Esophagus squamous epithelium (tissue), 5 donors: ENCODE results near the gene PRKAA1. TPM values are rescaled to one million over a fixed set of nuclear protein-coding genes. Genes with fewer than 3 reads are reported as not detected.
"Not testable (repeated sequence)": the region's sequence is repeated elsewhere in the genome, so short reads cannot be mapped to it uniquely, and the experiment has no call there.

Experiments
- DNase-seq: peaks from one replicate; lab custom pipeline; 2025; lab: John Stamatoyannopoulos, UW
- H3K27ac ChIP-seq, 4 donors: fragments of 200-600 bp; sonication (generic); one replicate each; pipeline ENCODE4 v1.5.1; 2016 to 2019; ENCODE audit warnings: mild to moderate bottlenecking in 1 of 4
- H3K27me3 ChIP-seq, 4 donors: fragments of 200-600 bp; sonication (generic); 1 replicate in 3 of 4; 2 replicates in 1 of 4; pipeline versions ENCODE4 v1.5.1 to v1.6.0; 2017 to 2021; ENCODE audit warnings: antibody characterized with exemption in 1 of 4
- H3K36me3 ChIP-seq, 3 donors: fragments of 200-600 bp; sonication (generic); one replicate each; pipeline ENCODE4 v1.5.1; 2016 to 2019
- H3K4me1 ChIP-seq, 3 donors: fragments of 200-600 bp; sonication (generic); one replicate each; pipeline ENCODE4 v1.5.1; 2017 to 2019
- H3K4me3 ChIP-seq, 4 donors: fragments of 200-600 bp; sonication (generic); 1 replicate in 3 of 4; 2 replicates in 1 of 4; pipeline ENCODE4 v1.5.1; 2016 to 2019; ENCODE audit warnings: mild to moderate bottlenecking in 2 of 4, moderate library complexity in 1 of 4
- H3K9me3 ChIP-seq, 3 donors: fragments of 200-600 bp; sonication (generic); one replicate each; pipeline ENCODE4 v1.5.1; 2016 to 2019
- POLR2A ChIP-seq, 4 donors: fragments of 450-650 bp; IDR thresholded peaks; one replicate each; pipeline ENCODE4 v1.6.1; 2017; ENCODE audit warnings: antibody characterized with exemption in 4 of 4, mild to moderate bottlenecking in 4 of 4, moderate library complexity in 3 of 4
- WGBS, 2 donors: methylation state at CpG; one replicate each; pipeline ENCODE4 v1.1.5; 2018; 5-methylcytosine and 5-hydroxymethylcytosine counted together
- intact Hi-C: fragments of 100-400 bp; cut with DNase I; formaldehyde crosslinking; loops from one replicate; pipeline ENCODE4 v1.15.0; 2022
- total RNA-seq, 4 donors: library from RNA; depleted of rRNA; stranded (reverse); fragments of >200 nt; gene quantifications; one replicate each; pipeline ENCODE4 v1.1.0, GENCODE V29; 2016
- TF ChIP-seq, protein P1 (sequence below), 6 experiments: fragments of 450-650 bp in 4 of 6; fragments of 200-600 bp in 2 of 6; sonication (generic) in 2 of 6; IDR thresholded peaks; one replicate each; pipeline ENCODE4 v1.5.1; 2016 to 2019; ENCODE audit warnings: antibody characterized with exemption in 6 of 6, mild to moderate bottlenecking in 4 of 6, moderate library complexity in 4 of 6
- donor health status: DM: yes; HTN: yes; CAD: no.

Gene PRKAA1
- total RNA-seq, 4 donors from 2014 or later = 32.0 to 61.9 (median 51.9) TPM

DNA sequence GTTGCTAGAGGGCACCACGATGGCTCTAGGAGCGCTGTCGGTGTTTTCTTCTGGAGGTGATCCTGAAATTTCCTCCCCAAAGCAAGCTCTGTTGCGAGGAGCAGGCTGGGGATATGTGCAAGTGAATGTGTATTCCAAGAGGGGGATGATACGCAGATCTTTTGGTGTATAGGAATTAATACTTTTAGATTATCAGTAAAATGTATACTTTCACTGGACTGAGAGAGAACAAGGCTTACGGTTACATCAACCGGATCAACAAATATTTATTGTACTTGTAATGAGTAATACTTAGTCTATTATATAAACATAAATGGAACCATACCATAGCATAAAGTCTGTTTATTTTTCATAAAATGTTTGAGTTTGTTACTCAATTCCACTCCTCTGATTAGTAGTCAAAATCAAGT, 632 bp upstream of the PRKAA1 start:
- WGBS, 2 donors = 1 to 4% methylated on average over 6 of the region's 7 CpGs
- no peak for TF ChIP-seq POLR2A (IDR thresholded peaks at IDR 0.05)
- TF ChIP-seq, protein P1, sequence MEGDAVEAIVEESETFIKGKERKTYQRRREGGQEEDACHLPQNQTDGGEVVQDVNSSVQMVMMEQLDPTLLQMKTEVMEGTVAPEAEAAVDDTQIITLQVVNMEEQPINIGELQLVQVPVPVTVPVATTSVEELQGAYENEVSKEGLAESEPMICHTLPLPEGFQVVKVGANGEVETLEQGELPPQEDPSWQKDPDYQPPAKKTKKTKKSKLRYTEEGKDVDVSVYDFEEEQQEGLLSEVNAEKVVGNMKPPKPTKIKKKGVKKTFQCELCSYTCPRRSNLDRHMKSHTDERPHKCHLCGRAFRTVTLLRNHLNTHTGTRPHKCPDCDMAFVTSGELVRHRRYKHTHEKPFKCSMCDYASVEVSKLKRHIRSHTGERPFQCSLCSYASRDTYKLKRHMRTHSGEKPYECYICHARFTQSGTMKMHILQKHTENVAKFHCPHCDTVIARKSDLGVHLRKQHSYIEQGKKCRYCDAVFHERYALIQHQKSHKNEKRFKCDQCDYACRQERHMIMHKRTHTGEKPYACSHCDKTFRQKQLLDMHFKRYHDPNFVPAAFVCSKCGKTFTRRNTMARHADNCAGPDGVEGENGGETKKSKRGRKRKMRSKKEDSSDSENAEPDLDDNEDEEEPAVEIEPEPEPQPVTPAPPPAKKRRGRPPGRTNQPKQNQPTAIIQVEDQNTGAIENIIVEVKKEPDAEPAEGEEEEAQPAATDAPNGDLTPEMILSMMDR (IDR thresholded peaks at IDR 0.05) = no peak

DNA sequence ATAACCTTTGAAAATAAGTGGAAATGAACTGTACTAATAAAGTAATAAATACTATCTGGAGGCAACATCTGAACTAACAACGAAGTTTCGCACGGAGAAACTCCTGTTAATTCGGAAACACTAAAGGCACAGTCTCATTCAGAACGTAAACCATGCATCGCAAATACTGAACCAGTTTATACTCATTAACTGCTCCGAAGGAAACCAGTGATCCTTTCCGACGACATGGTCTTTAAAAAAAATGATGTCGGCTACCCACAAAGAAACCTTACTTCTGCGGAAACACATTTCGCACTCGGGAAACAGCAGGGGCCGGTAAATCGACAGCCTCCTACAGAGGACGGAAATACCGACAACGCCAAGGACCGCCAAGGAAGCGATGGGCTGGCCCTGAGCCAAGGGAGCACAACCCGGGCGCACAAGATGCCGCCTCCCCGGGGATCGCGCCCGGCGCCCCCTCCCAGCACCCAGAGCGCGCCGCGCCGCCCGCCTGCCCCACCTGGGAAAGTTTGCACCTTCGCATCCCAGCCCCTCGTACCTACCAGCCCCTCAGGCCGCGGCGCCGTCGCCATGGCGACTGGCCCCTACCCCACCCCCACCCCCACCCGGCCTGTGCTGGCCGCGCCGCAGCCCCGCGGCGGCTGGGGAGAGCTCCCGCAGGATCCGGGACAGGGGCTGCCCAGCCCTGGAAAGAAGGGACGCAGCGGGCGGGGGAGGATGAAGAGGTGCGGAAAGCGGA, 732 bp downstream of the PRKAA1 start:
- TF ChIP-seq, protein P1 (IDR thresholded peaks at IDR 0.05) = no peak
- no peak for TF ChIP-seq POLR2A (IDR thresholded peaks at IDR 0.05)
- H3K27me3 ChIP-seq = no peaks in the 10 kb centered on the region
- H3K4me3 ChIP-seq = peak overlapping the region; percentile 63 to 100 (median 94)
- H3K36me3 ChIP-seq = no peaks in the 10 kb centered on the region
- peaks cover 0 to 56% (median 26%) of the 10 kb centered on the region in 3 donors for H3K4me1 ChIP-seq
- intact Hi-C loops = no loop called here
- 0 to 3% methylated on average over 15 to 24 of the region's 56 CpGs for WGBS, 2 donors
- H3K27ac ChIP-seq = peak overlapping the region; percentile 92 to 97 (median 94)
- no peaks in the 10 kb centered on the region for H3K9me3 ChIP-seq
- no peak for DNase-seq

More for the DNA sequence above, 632 bp upstream of the PRKAA1 start:
- DNase-seq = no peak
- H3K36me3 ChIP-seq = no peaks in the 10 kb centered on the region
- peak overlapping the region; percentile 63 to 100 (median 94) for H3K4me3 ChIP-seq
- peaks cover 0 to 47% (median 26%) of the 10 kb centered on the region in 3 donors for H3K4me1 ChIP-seq
- intact Hi-C loops = no loop called here
- no peaks in the 10 kb centered on the region for H3K9me3 ChIP-seq
- peak overlapping the region; percentile 92 to 97 (median 94) for H3K27ac ChIP-seq
- H3K27me3 ChIP-seq = no peaks in the 10 kb centered on the region

DNA sequence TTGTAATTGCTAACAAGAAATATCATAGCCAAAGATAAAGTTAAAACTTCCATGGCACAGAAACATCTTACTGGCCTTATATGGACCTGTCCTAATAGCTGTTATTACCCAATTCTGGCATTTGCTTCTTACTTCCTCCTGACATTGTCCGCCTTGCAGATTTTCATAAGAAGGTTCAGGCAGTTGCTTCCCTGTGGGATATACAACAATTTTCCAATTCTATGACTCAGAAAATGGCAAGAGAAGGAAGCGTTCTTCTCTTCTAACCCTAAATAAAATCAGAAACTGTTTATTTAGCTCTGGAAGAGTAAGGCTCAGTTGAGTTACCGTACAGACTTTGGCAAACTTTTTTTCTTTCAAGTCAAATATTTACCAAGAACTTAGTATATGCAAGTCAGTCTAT, 1.7 kb downstream of the PRKAA1 start:
- H3K36me3 ChIP-seq = no peaks in the 10 kb centered on the region
- intact Hi-C loops = no loop called here
- H3K9me3 ChIP-seq = no peaks in the 10 kb centered on the region
- peak overlapping the region; percentile 63 to 100 (median 94) for H3K4me3 ChIP-seq
- TF ChIP-seq POLR2A (IDR thresholded peaks at IDR 0.05) = no peak
- TF ChIP-seq, protein P1 (IDR thresholded peaks at IDR 0.05) = no peak
- H3K27ac ChIP-seq = peak overlapping the region in 3 of 4 donors; percentile 37 to 97 (median 92)
- H3K27me3 ChIP-seq = no peaks in the 10 kb centered on the region
- peaks cover 0 to 66% (median 30%) of the 10 kb centered on the region in 3 donors for H3K4me1 ChIP-seq
- no peak for DNase-seq
- 7 to 12% methylated on average over 3 of the region's 3 CpGs for WGBS, 2 donors

DNA sequence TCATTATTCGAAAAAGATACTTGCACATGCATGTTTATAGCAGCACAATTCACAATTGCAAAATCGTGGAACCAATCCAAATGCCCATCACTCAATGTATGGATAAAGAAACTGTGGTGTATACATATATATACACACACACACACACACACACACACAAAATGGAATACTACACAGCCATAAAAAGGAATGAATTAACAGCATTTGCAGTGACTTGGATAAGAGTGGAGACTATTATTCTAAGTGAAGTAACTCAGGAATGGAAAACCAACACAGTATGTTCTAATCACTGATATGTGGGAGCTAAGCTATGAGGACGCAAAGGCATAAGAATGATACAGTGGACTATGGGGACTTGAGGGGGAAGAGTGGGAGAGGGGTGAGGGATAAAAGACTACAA, 3.3 kb downstream of the PRKAA1 start:
- H3K36me3 ChIP-seq, H3K9me3 ChIP-seq, H3K4me3 ChIP-seq, intact Hi-C loops, DNase-seq, H3K27me3 ChIP-seq, H3K27ac ChIP-seq: not testable (repeated sequence)
- H3K4me1 ChIP-seq = peaks cover 0 to 75% (median 37%) of the 10 kb centered on the region in 3 donors
- 49 to 79% methylated on average over 3 of the region's 3 CpGs for WGBS, 2 donors

DNA sequence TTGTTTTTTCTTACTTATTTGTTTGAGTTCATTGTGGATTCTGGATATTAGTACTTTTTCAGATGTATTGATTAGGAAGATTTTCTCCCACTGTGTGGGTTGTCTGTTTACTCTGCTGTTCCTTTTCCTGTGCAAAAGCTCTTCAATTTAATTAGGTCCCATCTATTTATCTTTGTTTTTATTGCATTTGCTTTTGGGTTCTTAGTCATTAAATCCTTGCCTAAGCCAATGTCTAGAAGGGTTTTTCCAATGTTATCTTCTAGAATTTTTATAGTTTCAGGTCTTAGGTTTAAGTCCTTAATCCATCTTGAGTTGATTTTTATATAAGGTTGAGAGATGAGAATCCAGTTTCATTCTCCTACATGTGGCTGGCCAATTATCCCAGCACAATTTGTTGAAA, 3.8 kb downstream of the PRKAA1 start:
- peaks cover 0 to 71% (median 31%) of the 10 kb centered on the region in 3 donors for H3K4me1 ChIP-seq
- H3K27ac ChIP-seq, intact Hi-C loops, H3K4me3 ChIP-seq, H3K9me3 ChIP-seq, H3K36me3 ChIP-seq, H3K27me3 ChIP-seq, DNase-seq: not testable (repeated sequence)

DNA sequence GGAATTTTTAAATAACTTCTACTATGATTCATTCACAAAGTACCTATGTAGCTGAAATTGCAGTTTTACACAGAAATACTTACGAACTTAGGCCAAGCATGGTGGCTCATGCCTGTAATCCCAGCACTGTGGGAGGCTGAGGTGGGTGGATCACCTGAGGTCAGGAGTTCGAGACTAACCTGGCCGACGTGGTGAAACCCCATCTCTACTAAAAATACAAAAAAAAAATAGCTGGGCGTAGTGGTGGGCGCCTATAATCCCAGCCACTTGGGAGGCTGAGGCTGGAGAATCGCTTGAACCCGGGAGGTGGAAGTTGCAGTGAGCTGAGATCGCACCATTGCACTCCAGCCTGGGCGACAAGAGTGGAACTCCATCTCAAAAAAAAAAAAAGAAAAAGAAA, 5.5 kb downstream of the PRKAA1 start:
- H3K27ac ChIP-seq, H3K27me3 ChIP-seq, H3K36me3 ChIP-seq, H3K4me3 ChIP-seq, intact Hi-C loops, H3K9me3 ChIP-seq, DNase-seq: not testable (repeated sequence)
- peaks cover 0 to 59% (median 27%) of the 10 kb centered on the region in 3 donors for H3K4me1 ChIP-seq
- 90 to 93% methylated on average over 9 to 10 of the region's 10 CpGs for WGBS, 2 donors
